HepG2 (cell line): Measurements from ENCODE around the gene TMCO6. TPM values are rescaled to one million over a fixed set of nuclear protein-coding genes. Genes with fewer than 3 reads are reported as not detected.

ENCODE experiments used
- ATAC-seq: fragments of 200-7000 bp; cut with Tn5 transposase; 3 replicates; pipeline ENCODE4 v1.9.1; 2020; ENCODE audit warnings: mild to moderate bottlenecking, moderate library complexity
- BruUV-seq: library from RNA; stranded (reverse); fragments of 400-500 nt; replicated peaks from 2 replicates; lab custom pipeline; 2021; lab: Mats Ljungman, UMichigan
- CTCF ChIA-PET: fragments of 300-600 bp; formaldehyde crosslinking; extraction: SDS; loops from one replicate; lab custom pipeline; 2021; ENCODE audit warnings: low total read pairs, inconsistent platforms, low intra/inter-chr PET ratio; lab: Yijun Ruan, JAX
- POLR2A ChIA-PET: fragments of 350-600 bp; sonication (Branson Sonifier 250); formaldehyde crosslinking; loops from one replicate; lab custom pipeline; 2020; ENCODE audit warnings: antibody characterized with exemption, inconsistent platforms; lab: Yijun Ruan, JAX
- DNase-seq: peaks from one replicate; pipeline ENCODE4 v3.0.0-alpha.2; 2015; ENCODE audit warnings: low spot score
- FAIRE-seq: peaks from 3 replicates; lab custom pipeline; 2011; peaks lifted over from hg19 to GRCh38; lab: Jason Lieb, UNC
- H2AFZ ChIP-seq: one replicate; pipeline ENCODE4 v1.6.1; 2011; ENCODE audit warnings: low read length, inconsistent platforms
- H3K27ac ChIP-seq: fragments of 300-600 bp; 3 replicates; pipeline ENCODE4 v1.8.0; 2011; ENCODE audit warnings: mixed run types, mild to moderate bottlenecking, mixed read lengths, low read length, inconsistent platforms; ENCODE audit not compliant: insufficient read depth; ENCODE audit errors: extremely low read length
- H3K27me3 ChIP-seq, 2 experiments: fragments of 200-600 bp in 1 of 2; 2 replicates in 1 of 2; 3 replicates in 1 of 2; pipeline versions ENCODE4 v1.6.0 to v1.8.0; 2011; ENCODE audit warnings: low read length in 2 of 2, mild to moderate bottlenecking in 2 of 2, moderate library complexity in 2 of 2, inconsistent platforms in 1 of 2; ENCODE audit not compliant: insufficient read depth in 2 of 2, control insufficient read depth in 1 of 2
- H3K36me3 ChIP-seq, 2 experiments: fragments of 200-600 bp in 1 of 2; replicated peaks in 1 of 2; 2 replicates in 1 of 2; 3 replicates in 1 of 2; pipeline versions ENCODE4 v1.5.1 to v1.8.0; 2011; ENCODE audit warnings: low read length in 2 of 2, inconsistent platforms in 1 of 2; ENCODE audit not compliant: insufficient read depth in 2 of 2, control insufficient read depth in 1 of 2
- H3K4me1 ChIP-seq: 2 replicates; pipeline ENCODE4 v1.5.1; 2012; ENCODE audit warnings: low read length, inconsistent platforms; ENCODE audit not compliant: insufficient read depth
- H3K4me2 ChIP-seq: 2 replicates; pipeline ENCODE4 v1.6.0; 2011; ENCODE audit warnings: low read depth, low read length, inconsistent platforms
- H3K4me3 ChIP-seq, 3 experiments: fragments of 200-600 bp in 1 of 3; sonication (generic), shearing (Covaris generic) in 1 of 3; replicated peaks in 1 of 3; 2 replicates each; pipeline ENCODE4 v1.5.1; 2011 to 2016; ENCODE audit warnings: low read length in 3 of 3, inconsistent platforms in 2 of 3, low read depth in 2 of 3, mild to moderate bottlenecking in 2 of 3, control low read depth in 1 of 3, mixed read lengths in 1 of 3; ENCODE audit not compliant: insufficient read depth in 1 of 3
- H3K79me2 ChIP-seq: one replicate; pipeline ENCODE4 v1.6.1; 2011; ENCODE audit warnings: low read length, inconsistent platforms; ENCODE audit not compliant: insufficient read depth
- H3K9ac ChIP-seq: 2 replicates; pipeline ENCODE4 v1.6.0; 2011; ENCODE audit warnings: mild to moderate bottlenecking, low read depth, low read length, inconsistent platforms; ENCODE audit not compliant: insufficient read depth
- H3K9me3 ChIP-seq: 2 replicates; pipeline ENCODE4 v1.5.1; 2012; ENCODE audit warnings: mild to moderate bottlenecking, low read length
- H4K20me1 ChIP-seq: 2 replicates; pipeline ENCODE4 v1.6.0; 2011; ENCODE audit warnings: inconsistent platforms, mild to moderate bottlenecking, low read length, moderate library complexity; ENCODE audit not compliant: insufficient read depth
- ATF2 ChIP-seq: sonication (generic); formaldehyde crosslinking; IDR thresholded peaks from 2 replicates; pipeline ENCODE4 v1.4.0; 2020; ENCODE audit warnings: missing genetic modification reagents
- DNMT3B ChIP-seq: conservative IDR thresholded peaks from 2 replicates; pipeline ENCODE4 v1.6.1; 2016; ENCODE audit warnings: missing biosample characterization, control low read depth
- FIP1L1 ChIP-seq: fragments of 200-400 bp; formaldehyde crosslinking; IDR thresholded peaks from 2 replicates; pipeline ENCODE4 v1.6.1; 2018; ENCODE audit warnings: low read depth, mild to moderate bottlenecking, low read length, moderate library complexity, borderline replicate concordance; ENCODE audit not compliant: insufficient read depth
- FOXA1 ChIP-seq, 2 experiments: fragments of 450-650 bp in 1 of 2; sonication (generic) in 1 of 2; formaldehyde crosslinking in 1 of 2; IDR thresholded peaks; 2 replicates each; pipeline versions ENCODE4 v1.4.0 to v1.6.1; 2016 to 2020; ENCODE audit warnings: missing genetic modification reagents in 1 of 2
- GTF3A ChIP-seq: sonication (generic); formaldehyde crosslinking; conservative IDR thresholded peaks from 2 replicates; pipeline ENCODE4 v1.4.0; 2020; ENCODE audit warnings: mild to moderate bottlenecking, missing genetic modification reagents
- MED1 ChIP-seq: sonication (generic); formaldehyde crosslinking; IDR thresholded peaks from 2 replicates; pipeline ENCODE4 v1.4.0; 2020; ENCODE audit warnings: missing genetic modification reagents
- MXD1 ChIP-seq: sonication (generic); formaldehyde crosslinking; IDR thresholded peaks from 2 replicates; pipeline ENCODE4 v1.4.0; 2020; ENCODE audit warnings: mild to moderate bottlenecking, missing genetic modification reagents
- TFAP4 ChIP-seq: sonication (generic); IDR thresholded peaks from 2 replicates; pipeline ENCODE4 v1.6.1; 2016; ENCODE audit warnings: low read depth, borderline replicate concordance
- XRCC5 ChIP-seq: fragments of 200-400 bp; formaldehyde crosslinking; optimal IDR thresholded peaks from 2 replicates; pipeline ENCODE3; 2017; ENCODE audit warnings: mild to moderate bottlenecking, low read length
- ZMYM3 ChIP-seq: sonication (generic); formaldehyde crosslinking; IDR thresholded peaks from 2 replicates; pipeline ENCODE4 v1.5.1; 2020; ENCODE audit warnings: mild to moderate bottlenecking, missing genetic modification reagents
- ZNF10 ChIP-seq: sonication (generic); formaldehyde crosslinking; IDR thresholded peaks from 2 replicates; pipeline ENCODE4 v1.4.0; 2020; ENCODE audit warnings: mild to moderate bottlenecking, low read depth, missing genetic modification reagents, borderline replicate concordance
- ZNF101 ChIP-seq: sonication (generic); formaldehyde crosslinking; IDR thresholded peaks from 2 replicates; pipeline ENCODE4 v1.4.0; 2020; ENCODE audit warnings: mild to moderate bottlenecking, low read depth, missing genetic modification reagents, borderline replicate concordance
- ZNF18 ChIP-seq: sonication (generic); formaldehyde crosslinking; IDR thresholded peaks from 2 replicates; pipeline ENCODE4 v1.8.0; 2022; ENCODE audit warnings: mild to moderate bottlenecking, missing genetic modification reagents; ENCODE audit not compliant: insufficient replicate concordance
- ZNF292 ChIP-seq: sonication (generic); formaldehyde crosslinking; IDR thresholded peaks from 2 replicates; pipeline ENCODE4 v1.8.1; 2022; ENCODE audit warnings: mild to moderate bottlenecking, low read depth, missing genetic modification reagents, borderline replicate concordance
- ZNF460 ChIP-seq: sonication (generic); formaldehyde crosslinking; IDR thresholded peaks from 2 replicates; pipeline ENCODE4 v1.5.1; 2020; ENCODE audit warnings: missing genetic modification reagents, mild to moderate bottlenecking, borderline replicate concordance
- ZNF572 ChIP-seq: sonication (generic); formaldehyde crosslinking; IDR thresholded peaks from 2 replicates; pipeline ENCODE4 v1.5.1; 2020; ENCODE audit warnings: mild to moderate bottlenecking, missing genetic modification reagents
- ZNF597 ChIP-seq: sonication (generic); formaldehyde crosslinking; IDR thresholded peaks from 2 replicates; pipeline ENCODE4 v1.5.0; 2020; ENCODE audit warnings: missing genetic modification reagents
- ZNF672 ChIP-seq: sonication (generic); formaldehyde crosslinking; IDR thresholded peaks from 2 replicates; pipeline ENCODE4 v1.8.1; 2022; ENCODE audit warnings: missing genetic modification reagents
- ZNF850 ChIP-seq: sonication (generic); formaldehyde crosslinking; conservative IDR thresholded peaks from 2 replicates; pipeline ENCODE4 v1.9.0; 2021; ENCODE audit warnings: mild to moderate bottlenecking, missing genetic modification reagents
- ZSCAN20 ChIP-seq: sonication (generic); formaldehyde crosslinking; IDR thresholded peaks from 2 replicates; pipeline ENCODE4 v1.4.0; 2020; ENCODE audit warnings: missing genetic modification reagents, mild to moderate bottlenecking, borderline replicate concordance
- WGBS: methylation state at CpG from one replicate; pipeline ENCODE4 v1.1.6; 2017; ENCODE audit warnings: low lambda C conversion rate; 5-methylcytosine and 5-hydroxymethylcytosine counted together
- in situ Hi-C: cut with HindIII; loops from 2 replicates; pipeline ENCODE4 v1.10.0; 2017; ENCODE audit warnings: low pct_unique_long_range_greater_than_20kb; ENCODE audit not compliant: extremely low pct_ligation_motif_present
- intact Hi-C: fragments of 100-400 bp; cut with micrococcal nuclease; formaldehyde crosslinking; loops from one replicate; pipeline ENCODE4 v1.10.0; 2022; ENCODE audit not compliant: unreplicated experiment
- polyA plus RNA-seq, 8 experiments: library from polyadenylated mRNA; depleted of rRNA in 3 of 8; stranded (reverse) in 7 of 8; unstranded in 1 of 8; fragments of >200 nt; fragmentation: Illumina TruSeq in 4 of 8; extraction: Trizol in 4 of 8; gene quantifications; 2 replicates each; pipeline versions ENCODE4 v1.2.1 to v1.2.3, GENCODE V29; 2011 to 2016; ENCODE audit warnings: low read depth in 4 of 8, missing spikeins in 1 of 8, mixed read lengths in 1 of 8; ENCODE audit not compliant: insufficient read depth in 1 of 8
- total RNA-seq, 5 experiments: library from RNA; depleted of rRNA; stranded (reverse); fragments of >200 nt; fragmentation: Illumina TruSeq; extraction: Trizol; gene quantifications; 2 replicates each; pipeline ENCODE4 v1.2.3, GENCODE V29; 2016; ENCODE audit warnings: low read depth in 1 of 5

TMCO6 gene
- total and polyA plus RNA-seq, 2 of the 13 experiments (the other 11 are each of a cell fraction or from before 2014, with no cell fraction given) = 16.6 to 28.2 TPM

DNA sequence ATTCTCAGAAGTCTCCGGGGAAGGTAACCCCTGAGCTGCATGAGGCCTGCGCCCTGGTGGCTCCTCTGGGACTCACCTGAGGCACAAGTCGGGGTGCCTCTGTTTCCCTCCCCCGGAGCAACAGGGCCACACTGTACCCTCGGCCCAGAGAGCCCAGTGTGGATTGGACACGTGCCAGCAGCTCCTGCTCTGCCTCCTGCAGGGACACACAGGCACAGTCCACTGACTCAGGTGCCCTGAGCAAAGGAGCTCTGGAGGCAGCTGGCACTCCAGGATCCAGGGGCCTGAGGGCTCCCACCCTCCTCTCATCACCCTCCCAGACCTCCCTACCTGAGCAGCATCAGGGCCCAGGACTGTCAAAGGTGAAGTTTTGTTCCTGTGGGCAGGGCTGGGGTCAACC, 45.1 kb upstream of the TMCO6 start:
- BruUV-seq = no TSS peak
- Histone ChIP-seq H3K79me2 (no peaks in the 10 kb centered on the region), H3K27ac (no peak overlapping the region), H3K4me1 (peaks cover 13% of the 10 kb centered on the region), H3K9me3 (no peaks in the 10 kb centered on the region), H3K9ac (no peak overlapping the region), H3K4me3 (no peak overlapping the region), H3K27me3 (no peaks in the 10 kb centered on the region; a peak in 1 of 5 replicates), H3K36me3 (no peaks in the 10 kb centered on the region), H4K20me1 (no peaks in the 10 kb centered on the region), H3K4me2 (no peak overlapping the region), H2AFZ (no peak overlapping the region)
- WGBS = no CpG with 5 or more reads among the region's 6 CpGs
- ATAC-seq (peak; percentile 33; the same call in 2 of the 3 replicates), FAIRE-seq (no peak), DNase-seq (no peak)
- intact Hi-C loops (no loop called here), in situ Hi-C loops (no loop called here)
- POLR2A ChIA-PET = no interaction called here
- CTCF ChIA-PET = no interaction called here
- TF ChIP-seq DNMT3B (CRISPR knock-in tag) (no peak), ZNF597 (CRISPR knock-in tag) (no peak), MED1 (CRISPR knock-in tag) (no peak), ZNF10 (CRISPR knock-in tag) (no peak), ZNF572 (CRISPR knock-in tag) (no peak), ZNF850 (no peak), MXD1 (CRISPR knock-in tag) (no peak), XRCC5 (no peak), FOXA1 (IDR thresholded peaks at IDR 0.05) (no peak), FOXA1 (CRISPR knock-in tag; IDR thresholded peaks at IDR 0.05) (no peak), FIP1L1 (no peak), ZNF18 (CRISPR knock-in tag) (no peak), ZNF672 (no peak), GTF3A (CRISPR knock-in tag) (no peak), ZMYM3 (CRISPR knock-in tag) (no peak), ZNF460 (CRISPR knock-in tag) (no peak), ATF2 (CRISPR knock-in tag) (no peak), ZNF292 (no peak), ZSCAN20 (CRISPR knock-in tag) (no peak), ZNF101 (CRISPR knock-in tag) (no peak), TFAP4 (no peak)
